Endodermal cell (in vitro differentiated cells): ENCODE results near the gene GRP. TPM values are rescaled to one million over a fixed set of nuclear protein-coding genes. Genes with fewer than 3 reads are reported as not detected.
A peak's percentile ranks its signal among the peaks of the same experiment; 100 is the strongest.

Experiments used
- DNase-seq: peaks from one replicate; pipeline ENCODE4 v3.0.0-alpha.2; 2017
- H3K27ac ChIP-seq: 2 replicates; pipeline ENCODE4 v1.5.1; 2013; ENCODE audit warnings: mild to moderate bottlenecking, low read depth, low read length, moderate library complexity
- H3K27me3 ChIP-seq: 2 replicates; pipeline ENCODE4 v1.6.1; 2013; ENCODE audit warnings: mild to moderate bottlenecking, low read length, moderate library complexity; ENCODE audit not compliant: insufficient read depth, control insufficient read depth, poor library complexity, severe bottlenecking
- H3K36me3 ChIP-seq: 2 replicates; pipeline ENCODE4 v1.7.0; 2013; ENCODE audit warnings: mild to moderate bottlenecking, low read length, moderate library complexity; ENCODE audit not compliant: control insufficient read depth, insufficient read depth
- H3K4me1 ChIP-seq: one replicate; pipeline ENCODE4 v1.7.0; 2013; ENCODE audit warnings: low read length; ENCODE audit not compliant: control insufficient read depth, insufficient read depth
- H3K4me3 ChIP-seq: 2 replicates; pipeline ENCODE4 v1.5.1; 2013; ENCODE audit warnings: mild to moderate bottlenecking, low read length, moderate library complexity
- H3K9ac ChIP-seq: 2 replicates; pipeline ENCODE4 v1.6.1; 2013; ENCODE audit warnings: mild to moderate bottlenecking, low read length, moderate library complexity; ENCODE audit not compliant: poor library complexity, severe bottlenecking; ENCODE audit errors: extremely low read depth
- H3K9me3 ChIP-seq: 2 replicates; pipeline ENCODE4 v1.6.1; 2013; ENCODE audit warnings: mild to moderate bottlenecking, low read length, moderate library complexity; ENCODE audit not compliant: control insufficient read depth
- H3K27ac Mint-ChIP-seq: 2 replicates; pipeline ENCODE4 v1.8.0; 2020; ENCODE audit warnings: mixed read lengths
- H3K27me3 Mint-ChIP-seq: 2 replicates; pipeline ENCODE4 v1.8.0; 2021; ENCODE audit warnings: mild to moderate bottlenecking, mixed read lengths; ENCODE audit not compliant: insufficient read depth
- H3K36me3 Mint-ChIP-seq: 2 replicates; pipeline ENCODE4 v1.8.0; 2020; ENCODE audit warnings: low read depth, mixed read lengths
- H3K4me1 Mint-ChIP-seq: 2 replicates; pipeline ENCODE4 v1.8.0; 2020; ENCODE audit warnings: mixed read lengths
- H3K4me3 Mint-ChIP-seq: 2 replicates; pipeline ENCODE4 v1.8.0; 2020; ENCODE audit warnings: mild to moderate bottlenecking, moderate library complexity, mixed read lengths
- H3K9me3 Mint-ChIP-seq: 2 replicates; pipeline ENCODE4 v1.8.0; 2020; ENCODE audit warnings: mild to moderate bottlenecking, mixed read lengths
- WGBS, 2 experiments: methylation state at CpG; one replicate each; pipeline versions ENCODE4 v1.1.5 to v1.1.7; 2013; ENCODE audit warnings: missing lambda C conversion rate in 2 of 2, mixed read lengths in 1 of 2; ENCODE audit not compliant: insufficient coverage in 1 of 2, insufficient read length in 1 of 2; 5-methylcytosine and 5-hydroxymethylcytosine counted together
- total RNA-seq, 2 donors: library from RNA; stranded (reverse); fragmentation: NEBNext Ultra II Directional in 1 of 2; extraction: Animal tissue kit (Norgen Biotek cat#: 25700) in 1 of 2; gene quantifications; 2 replicates in 1 of 2; 3 replicates in 1 of 2; pipeline ENCODE4 v1.2.1, GENCODE V29; 2021
- TF ChIP-seq, protein P1 (sequence below): fragments of 200-600 bp; sonication (generic); conservative IDR thresholded peaks from 2 replicates; pipeline ENCODE4 v1.5.0; 2021; ENCODE audit warnings: antibody characterized with exemption, mild to moderate bottlenecking

Gene GRP
- total RNA-seq, 2 donors from 2014 or later: 4.4 to 6.5 TPM

DNA sequence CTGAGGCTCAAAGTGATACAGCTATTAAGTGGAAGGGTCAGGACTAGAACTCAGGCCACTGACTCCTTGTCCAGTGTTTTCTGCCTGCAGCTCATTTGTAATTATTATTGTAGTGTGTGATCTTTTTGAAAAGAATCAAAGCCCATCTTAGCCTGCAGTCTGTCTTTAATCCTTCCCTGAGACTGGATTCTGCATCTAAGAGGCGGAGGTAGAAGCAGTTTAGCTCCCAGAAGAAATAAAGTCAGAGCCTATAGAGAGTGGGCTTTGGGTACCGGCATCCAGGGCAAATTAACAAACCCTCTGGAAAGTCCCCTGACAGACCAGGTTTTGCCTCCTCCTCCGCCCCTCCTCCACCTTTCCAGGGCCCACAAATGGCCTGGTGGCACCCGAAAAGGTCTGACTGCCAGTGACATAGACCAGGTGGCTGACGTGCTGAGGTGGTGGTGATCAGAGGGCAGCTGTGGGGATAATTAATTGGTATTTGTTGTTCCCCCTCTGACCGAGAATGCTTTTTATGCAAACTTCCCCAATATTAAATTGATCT, 55.5 kb downstream of the GRP start:
- Histone ChIP-seq H3K27ac (no peak overlapping the region), H3K27me3 (peaks cover 100% of the 10 kb centered on the region), H3K9me3 (no peaks in the 10 kb centered on the region), H3K9ac (no peak overlapping the region), H3K4me3 (no peak overlapping the region), H3K4me1 (peaks cover 4% of the 10 kb centered on the region), H3K36me3 (no peaks in the 10 kb centered on the region)
- Mint-ChIP-seq H3K9me3 (no peaks in the 10 kb centered on the region), H3K27me3 (peaks cover 97% of the 10 kb centered on the region), H3K36me3 (no peaks in the 10 kb centered on the region), H3K4me3 (no peak overlapping the region), H3K4me1 (peaks cover 5% of the 10 kb centered on the region), H3K27ac (no peak overlapping the region)
- TF ChIP-seq, protein P1, sequence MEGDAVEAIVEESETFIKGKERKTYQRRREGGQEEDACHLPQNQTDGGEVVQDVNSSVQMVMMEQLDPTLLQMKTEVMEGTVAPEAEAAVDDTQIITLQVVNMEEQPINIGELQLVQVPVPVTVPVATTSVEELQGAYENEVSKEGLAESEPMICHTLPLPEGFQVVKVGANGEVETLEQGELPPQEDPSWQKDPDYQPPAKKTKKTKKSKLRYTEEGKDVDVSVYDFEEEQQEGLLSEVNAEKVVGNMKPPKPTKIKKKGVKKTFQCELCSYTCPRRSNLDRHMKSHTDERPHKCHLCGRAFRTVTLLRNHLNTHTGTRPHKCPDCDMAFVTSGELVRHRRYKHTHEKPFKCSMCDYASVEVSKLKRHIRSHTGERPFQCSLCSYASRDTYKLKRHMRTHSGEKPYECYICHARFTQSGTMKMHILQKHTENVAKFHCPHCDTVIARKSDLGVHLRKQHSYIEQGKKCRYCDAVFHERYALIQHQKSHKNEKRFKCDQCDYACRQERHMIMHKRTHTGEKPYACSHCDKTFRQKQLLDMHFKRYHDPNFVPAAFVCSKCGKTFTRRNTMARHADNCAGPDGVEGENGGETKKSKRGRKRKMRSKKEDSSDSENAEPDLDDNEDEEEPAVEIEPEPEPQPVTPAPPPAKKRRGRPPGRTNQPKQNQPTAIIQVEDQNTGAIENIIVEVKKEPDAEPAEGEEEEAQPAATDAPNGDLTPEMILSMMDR: no peak
- WGBS, 2 experiments: 47 to 48% methylated on average over 5 of the region's 6 CpGs
- peak; percentile 49 for DNase-seq

DNA sequence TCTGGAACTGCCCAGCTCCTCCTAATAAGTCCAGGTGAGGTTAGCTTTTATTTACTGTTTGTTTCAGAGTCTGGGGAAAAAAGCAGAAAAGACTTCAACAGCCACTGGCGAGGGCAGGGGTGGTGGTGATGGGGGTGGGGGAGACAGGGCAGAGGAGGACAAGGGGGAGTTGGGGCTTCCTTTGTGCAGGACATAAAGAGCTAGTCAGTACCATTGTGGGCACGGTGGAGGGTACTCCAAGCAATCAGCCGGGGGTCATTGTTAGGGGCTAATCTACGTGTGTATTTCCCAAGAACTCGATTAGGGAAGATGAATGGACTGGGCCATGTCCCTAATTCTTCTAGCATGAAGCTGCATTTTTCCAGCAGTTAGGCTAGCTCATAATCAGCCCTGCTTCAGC, 56.1 kb downstream of the GRP start:
- Mint-ChIP-seq H3K4me3 (no peak overlapping the region), H3K36me3 (no peaks in the 10 kb centered on the region), H3K4me1 (peaks cover 5% of the 10 kb centered on the region), H3K27me3 (peaks cover 97% of the 10 kb centered on the region), H3K27ac (no peak overlapping the region), H3K9me3 (no peaks in the 10 kb centered on the region)
- Histone ChIP-seq H3K9me3 (no peaks in the 10 kb centered on the region), H3K4me1 (peaks cover 4% of the 10 kb centered on the region), H3K36me3 (no peaks in the 10 kb centered on the region), H3K9ac (no peak overlapping the region), H3K4me3 (no peak overlapping the region), H3K27ac (no peak overlapping the region), H3K27me3 (peaks cover 100% of the 10 kb centered on the region)
- TF ChIP-seq, protein P1: no peak
- no peak for DNase-seq
- WGBS, 2 experiments: 22 to 38% methylated on average over 3 to 5 of the region's 5 CpGs

DNA sequence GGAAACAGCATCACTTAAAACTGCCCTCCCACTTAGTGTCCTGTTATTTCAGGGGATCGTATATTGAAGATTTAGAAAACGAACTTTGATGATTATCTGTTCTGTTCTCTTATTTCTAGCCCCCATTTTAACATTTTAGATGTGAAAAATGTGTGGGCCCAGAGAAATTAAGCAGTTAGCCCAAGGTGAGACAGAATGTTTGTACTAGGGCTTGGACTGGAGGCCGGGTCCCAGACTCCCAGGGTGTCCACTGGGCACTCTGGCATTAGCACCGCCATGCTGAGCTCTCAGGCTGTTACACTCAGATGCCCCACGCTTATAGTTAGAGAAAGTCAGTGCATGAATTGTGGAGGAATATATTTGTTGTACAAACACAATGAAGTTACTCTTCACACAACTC, 58.8 kb downstream of the GRP start:
- TF ChIP-seq, protein P1: no peak
- no peak overlapping the region for H3K27ac ChIP-seq
- H3K27ac Mint-ChIP-seq: no peak overlapping the region
- no peak overlapping the region for H3K4me3 ChIP-seq
- H3K36me3 Mint-ChIP-seq: no peaks in the 10 kb centered on the region
- no peak for DNase-seq
- H3K9me3 ChIP-seq: no peaks in the 10 kb centered on the region
- H3K4me1 ChIP-seq: peaks cover 4% of the 10 kb centered on the region
- peaks cover 5% of the 10 kb centered on the region for H3K4me1 Mint-ChIP-seq
- no peak overlapping the region for H3K4me3 Mint-ChIP-seq
- H3K27me3 ChIP-seq: peaks cover 100% of the 10 kb centered on the region
- no peak overlapping the region for H3K9ac ChIP-seq
- H3K9me3 Mint-ChIP-seq: no peaks in the 10 kb centered on the region
- no peaks in the 10 kb centered on the region for H3K36me3 ChIP-seq
- H3K27me3 Mint-ChIP-seq: peaks cover 97% of the 10 kb centered on the region
- WGBS, 2 experiments: 84% methylated on average over 4 of the region's 5 CpGs; no CpG with 5 or more reads in 1 of the 2 experiments
